ENCODE data around the gene TMEM54.

DNA sequence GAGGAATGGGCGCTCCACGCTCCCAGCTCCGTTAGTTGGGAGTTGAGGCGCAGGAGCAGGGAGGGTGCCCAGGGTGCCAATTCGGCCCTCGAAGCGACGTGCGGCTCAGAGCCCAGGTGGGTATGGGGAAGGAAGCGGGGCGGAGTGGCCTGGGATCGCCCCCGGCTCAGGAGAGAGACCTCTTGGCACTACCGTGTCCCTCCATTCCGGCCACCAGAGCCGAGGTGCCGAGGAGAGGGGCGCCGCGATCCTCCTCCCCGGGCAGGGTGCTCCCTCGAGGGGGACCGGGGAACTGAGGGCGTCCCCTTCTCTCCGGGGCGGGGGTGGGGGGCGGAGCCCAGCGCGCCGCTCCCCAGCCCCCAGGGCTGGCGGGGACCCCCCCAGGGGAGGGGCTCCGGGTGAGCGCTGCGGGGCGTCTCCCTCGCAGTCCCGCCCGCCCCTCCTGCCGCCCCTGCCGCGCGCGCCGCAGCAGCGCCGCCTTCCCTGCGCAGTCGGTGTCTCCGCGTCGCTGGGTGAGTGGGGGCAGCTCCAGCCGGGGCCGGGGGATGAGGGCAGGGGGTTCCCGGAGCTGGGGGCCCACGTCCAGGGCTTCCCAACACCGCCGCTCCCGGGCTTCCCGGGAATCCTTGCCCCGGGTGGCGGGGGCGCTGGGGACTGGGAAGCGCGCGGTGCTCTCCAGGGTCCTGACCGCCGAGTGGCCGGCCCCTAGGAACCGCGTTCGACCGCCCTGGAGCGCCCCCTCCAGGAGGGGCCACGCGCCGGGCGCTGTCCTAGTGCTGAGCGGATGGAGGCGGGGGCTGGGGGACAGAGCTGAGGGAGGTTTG, 15.0 kb downstream of the TMEM54 start, which contains the start of gene HPCA:
- TF ChIP-seq EZH2phosphoT487 (IDR thresholded peaks at IDR 0.05; ENCODE audit: insufficient read depth, low read depth) (no peak), EZH2 (IDR thresholded peaks at IDR 0.05; ENCODE audit: insufficient read depth, poor library complexity, severe bottlenecking) (no peak)
